Spleen (tissue), 11 donors: Measurements from ENCODE around the gene GOLGA8S. TPM values are rescaled to one million over a fixed set of nuclear protein-coding genes. Genes with fewer than 3 reads are reported as not detected.

Experiments used
- DNase-seq: peaks from one replicate; pipeline ENCODE4 v3.0.0-alpha.2; 2020
- H3K27ac ChIP-seq, 8 donors: fragments of 200-600 bp; sonication (generic) in 7 of 8; 1 replicate in 4 of 8; 2 replicates in 4 of 8; pipeline versions ENCODE4 v1.5.0 to v1.8.0; 2016 to 2021; ENCODE audit warnings: inconsistent platforms in 4 of 8, mild to moderate bottlenecking in 4 of 8, moderate library complexity in 1 of 8
- H3K27me3 ChIP-seq, 7 donors: fragments of 200-600 bp; sonication (generic) in 6 of 7; replicated peaks in 1 of 7; 1 replicate in 4 of 7; 2 replicates in 3 of 7; pipeline versions ENCODE4 v1.5.0 to v1.8.0; 2016 to 2021; ENCODE audit warnings: inconsistent platforms in 3 of 7, mild to moderate bottlenecking in 1 of 7
- H3K36me3 ChIP-seq, 6 donors: fragments of 200-600 bp; sonication (generic) in 5 of 6; 1 replicate in 4 of 6; 2 replicates in 2 of 6; pipeline versions ENCODE4 v1.5.0 to v1.8.0; 2016 to 2021; ENCODE audit warnings: inconsistent platforms in 2 of 6
- H3K4me1 ChIP-seq, 6 donors: fragments of 200-600 bp; sonication (generic) in 5 of 6; 1 replicate in 3 of 6; 2 replicates in 3 of 6; pipeline versions ENCODE4 v1.5.0 to v1.8.0; 2016 to 2021; ENCODE audit warnings: inconsistent platforms in 3 of 6
- H3K4me3 ChIP-seq, 8 donors: fragments of 200-600 bp; sonication (generic) in 7 of 8; 1 replicate in 4 of 8; 2 replicates in 4 of 8; pipeline versions ENCODE4 v1.5.0 to v1.8.0; 2016 to 2021; ENCODE audit warnings: inconsistent platforms in 4 of 8, mild to moderate bottlenecking in 4 of 8, moderate library complexity in 2 of 8
- H3K9me3 ChIP-seq, 8 donors: fragments of 200-600 bp; sonication (generic) in 7 of 8; 1 replicate in 4 of 8; 2 replicates in 4 of 8; pipeline versions ENCODE4 v1.5.0 to v1.8.0; 2016 to 2021; ENCODE audit warnings: inconsistent platforms in 4 of 8
- CTCF ChIP-seq, 11 experiments: fragments of 200-600 bp in 7 of 11; fragments of 450-650 bp in 4 of 11; sonication (generic) in 4 of 11; IDR thresholded peaks in 8 of 11; conservative IDR thresholded peaks in 3 of 11; 1 replicate in 7 of 11; 2 replicates in 4 of 11; pipeline versions ENCODE4 v1.4.0 to v1.8.0; 2016 to 2021; ENCODE audit warnings: antibody characterized with exemption in 11 of 11, inconsistent platforms in 4 of 11, mild to moderate bottlenecking in 1 of 11
- POLR2A ChIP-seq, 3 donors: fragments of 450-650 bp; IDR thresholded peaks; one replicate each; pipeline ENCODE4 v1.5.1; 2017; ENCODE audit warnings: antibody characterized with exemption in 3 of 3, mild to moderate bottlenecking in 1 of 3
- POLR2AphosphoS5 ChIP-seq, 3 donors: sonication (generic); formaldehyde crosslinking; IDR thresholded peaks; one replicate each; pipeline ENCODE4 v1.5.1; 2017; ENCODE audit warnings: antibody characterized with exemption in 3 of 3
- WGBS, 5 donors: extraction: QIAGEN DNeasy Blood & Tissue Kit in 3 of 5; methylation state at CpG; one replicate each; pipeline versions ENCODE4 v1.1.5 to v1.1.7; 2013 to 2018; 5-methylcytosine and 5-hydroxymethylcytosine counted together
- intact Hi-C: fragments of 100-400 bp; cut with DNase I; formaldehyde crosslinking; loops from one replicate; pipeline ENCODE4 v1.15.0; 2023; ENCODE audit warnings: low total_unique reads
- polyA plus RNA-seq, 3 donors: library from polyadenylated mRNA; stranded (reverse); fragments of 200-250 nt; gene quantifications; one replicate each; pipeline ENCODE4 v1.2.1, GENCODE V29; 2013
- total RNA-seq, 7 donors: library from RNA; depleted of rRNA in 3 of 7; stranded (reverse); fragments of >200 nt in 3 of 7; fragmentation: NEBNext Ultra II Directional in 4 of 7; extraction: Animal tissue kit (Norgen Biotek cat#: 25700) in 4 of 7; gene quantifications; one replicate each; pipeline versions ENCODE4 v1.1.0 to v1.2.1, GENCODE V29; 2016 to 2021
- donor health status: healthy with polysubstance abuse.
- donor health status: DM: no; HTN: no; CAD: no; lungs with moderate emphysema.
- donor health status: DM: no; HTN: no; CAD: no.
- donor health status: Bipolar disorder and iron deficiency.
- donor health status: healthy.
- donor health status: DM: no; HTN: no; CAD: no.
- donor health status: DM: yes; HTN: yes; CAD: no.

GOLGA8S gene
- total and polyA plus RNA-seq, 10 donors, result 0.07 to 0.70 (median 0.38) TPM; not detected in 1

- TF ChIP-seq CTCF (IDR thresholded peaks at IDR 0.05 in 8 of 11, conservative IDR thresholded peaks at IDR 0.05 in 3 of 11) (no peak), POLR2AphosphoS5 (IDR thresholded peaks at IDR 0.05) (no peak), POLR2A (IDR thresholded peaks at IDR 0.05) (no peak)
- no peak for DNase-seq
- Histone ChIP-seq H3K4me1 (no peaks in the 10 kb centered on the region), H3K9me3 (no peaks in the 10 kb centered on the region), H3K4me3 (no peak overlapping the region), H3K27ac (no peak overlapping the region), H3K27me3 (peaks cover 0 to 16% (median 0%) of the 10 kb centered on the region in 7 donors), H3K36me3 (no peaks in the 10 kb centered on the region)
- intact Hi-C loops, result no loop called here
- WGBS, 5 donors, result 56 to 64% (median 63%) methylated on average over 11 of the region's 11 CpGs
These were observed 31.4 kb downstream of the GOLGA8S start for GRCh38 chr15:23385886-23386430.

- Histone ChIP-seq H3K9me3 (no peaks in the 10 kb centered on the region), H3K4me1 (no peaks in the 10 kb centered on the region), H3K27ac (no peak overlapping the region), H3K36me3 (no peaks in the 10 kb centered on the region), H3K4me3 (no peak overlapping the region), H3K27me3 (peaks cover 0 to 24% (median 0%) of the 10 kb centered on the region in 7 donors)
- no peak for TF ChIP-seq CTCF (IDR thresholded peaks at IDR 0.05 in 8 of 11, conservative IDR thresholded peaks at IDR 0.05 in 3 of 11)
- no peak for TF ChIP-seq POLR2A (IDR thresholded peaks at IDR 0.05)
- TF ChIP-seq POLR2AphosphoS5 (IDR thresholded peaks at IDR 0.05), result no peak
- 48 to 70% (median 64%) methylated on average over 5 to 6 of the region's 6 CpGs for WGBS, 5 donors
- DNase-seq, result no peak
- intact Hi-C loops, result no loop called here
These were observed 33.2 kb downstream of the GOLGA8S start for GRCh38 chr15:23387621-23388190.

GRCh38 chr15:23395030-23395692, 40.6 kb downstream of the GOLGA8S start:
- no peaks in the 10 kb centered on the region for H3K9me3 ChIP-seq
- no peak for DNase-seq
- H3K4me1 ChIP-seq, result no peaks in the 10 kb centered on the region
- 74 to 78% (median 76%) methylated on average over 13 to 15 of the region's 15 CpGs for WGBS, 5 donors
- peaks cover 0 to 39% (median 0%) of the 10 kb centered on the region in 7 donors for H3K27me3 ChIP-seq
- H3K27ac ChIP-seq, result no peak overlapping the region
- TF ChIP-seq CTCF (IDR thresholded peaks at IDR 0.05 in 8 of 11, conservative IDR thresholded peaks at IDR 0.05 in 3 of 11) (no peak), POLR2AphosphoS5 (IDR thresholded peaks at IDR 0.05) (no peak), POLR2A (IDR thresholded peaks at IDR 0.05) (no peak)
- H3K36me3 ChIP-seq, result no peaks in the 10 kb centered on the region
- no peak overlapping the region for H3K4me3 ChIP-seq
- intact Hi-C loops, result no loop called here

- intact Hi-C loops, result no loop called here
- 62 to 84% (median 73%) methylated on average over 5 of the region's 5 CpGs for WGBS, 5 donors
- H3K36me3 ChIP-seq, result no peaks in the 10 kb centered on the region
- DNase-seq, result no peak
- no peak overlapping the region for H3K4me3 ChIP-seq
- no peak for TF ChIP-seq POLR2AphosphoS5 (IDR thresholded peaks at IDR 0.05)
- no peak for TF ChIP-seq POLR2A (IDR thresholded peaks at IDR 0.05)
- no peak for TF ChIP-seq CTCF (IDR thresholded peaks at IDR 0.05 in 8 of 11, conservative IDR thresholded peaks at IDR 0.05 in 3 of 11)
- H3K9me3 ChIP-seq, result no peaks in the 10 kb centered on the region
- H3K27me3 ChIP-seq, result peaks cover 0 to 39% (median 0%) of the 10 kb centered on the region in 7 donors
- H3K27ac ChIP-seq, result no peak overlapping the region
- H3K4me1 ChIP-seq, result no peaks in the 10 kb centered on the region
These were observed 41.3 kb downstream of the GOLGA8S start for GRCh38 chr15:23395832-23396231.
